Renal pelvis (tissue), 4 donors: Measurements from ENCODE around the gene MAL. TPM values are rescaled to one million over a fixed set of nuclear protein-coding genes. Genes with fewer than 3 reads are reported as not detected.

ENCODE experiments used
- DNase-seq: peaks from one replicate; pipeline ENCODE4 v3.0.0-alpha.2; 2013
- polyA plus RNA-seq, 3 donors: library from polyadenylated mRNA; unstranded; fragments of 120-200 nt; gene quantifications; one replicate each; pipeline ENCODE4 v1.2.1, GENCODE V29; 2013; ENCODE audit not compliant: insufficient read length in 3 of 3

MAL gene
- polyA plus RNA-seq, 3 donors: 283 to 352 (median 306) TPM

DNA sequence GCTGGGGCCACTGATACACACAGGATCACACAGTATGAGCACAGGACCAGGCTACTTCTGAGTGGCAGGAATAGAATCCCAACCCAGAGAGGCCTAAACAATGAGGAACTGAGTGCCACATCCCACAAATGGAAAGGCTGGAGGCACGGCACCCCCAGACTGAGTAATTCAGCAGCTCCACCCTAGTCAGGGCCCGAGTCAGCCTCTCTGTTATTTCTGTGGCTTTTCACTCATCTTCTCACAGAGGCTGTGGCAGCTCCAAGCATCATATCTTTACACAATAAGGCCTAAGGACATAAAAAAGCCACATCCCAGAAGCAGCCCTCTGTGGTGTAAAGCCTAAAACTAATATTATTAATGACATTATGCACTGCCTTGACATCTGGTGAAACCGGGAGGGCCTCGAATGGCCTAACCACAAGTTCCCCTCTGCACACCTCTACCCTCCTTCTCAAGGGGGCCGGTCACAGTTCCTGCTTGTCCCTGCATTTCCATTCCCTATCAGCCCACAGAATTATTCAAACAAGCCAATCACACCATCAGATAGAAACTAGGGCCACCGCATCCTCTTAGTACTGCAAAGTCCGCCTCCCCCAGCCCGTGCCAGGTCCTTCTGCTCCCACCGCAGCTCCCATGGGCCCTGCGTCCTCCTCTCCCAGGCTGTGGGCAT, 12.5 kb upstream of the MAL start:
- no peak for DNase-seq

DNA sequence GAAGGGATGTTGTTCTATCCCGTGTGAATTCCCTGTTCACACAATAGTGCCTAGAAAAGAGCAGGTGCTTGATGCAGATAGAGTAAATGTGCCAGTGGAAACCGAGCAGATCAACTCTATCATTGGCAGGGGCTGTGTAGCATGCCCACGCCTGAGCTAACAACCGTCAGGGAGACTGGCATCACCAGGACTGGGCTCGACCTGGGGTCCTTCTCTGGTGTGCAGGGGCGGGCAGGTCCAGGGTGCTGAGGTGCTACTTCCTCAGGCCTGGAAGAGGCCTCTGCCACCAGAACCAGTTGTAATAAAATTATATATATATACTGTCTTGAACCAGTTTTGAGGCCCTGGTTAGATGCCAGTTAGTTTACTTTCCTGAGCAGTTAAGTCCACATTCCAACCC, 11.8 kb upstream of the MAL start:
- DNase-seq: no peak

GRCh38 chr2:95014126-95014708, 11.3 kb upstream of the MAL start:
- no peak for DNase-seq

- no peak for DNase-seq
Observed at GRCh38 chr2:95015261-95015912, 10.1 kb upstream of the MAL start.

GRCh38 chr2:95016616-95017015, 8.9 kb upstream of the MAL start:
- DNase-seq: no peak

DNA sequence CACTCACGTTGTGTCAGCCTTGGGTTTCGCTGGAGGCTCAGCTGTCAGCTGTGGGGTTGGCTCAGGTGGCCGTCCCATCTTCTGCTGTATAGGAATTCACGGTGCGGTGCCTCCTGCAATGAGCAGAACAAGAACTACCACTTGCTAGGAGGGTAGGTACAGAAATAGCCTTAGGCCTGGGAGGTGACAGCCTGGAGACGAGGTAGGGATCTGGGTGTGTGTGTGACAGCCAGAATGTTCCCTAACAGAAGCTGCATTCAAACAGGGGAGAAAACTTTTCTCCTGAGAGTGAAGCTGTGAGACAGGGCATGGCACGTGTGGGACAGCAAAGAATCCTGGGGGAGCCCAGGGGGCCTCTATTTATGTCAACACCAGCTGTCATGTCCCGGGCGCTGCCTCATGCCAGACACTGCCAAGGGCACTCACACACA, 8.4 kb upstream of the MAL start:
- no peak for DNase-seq

DNA sequence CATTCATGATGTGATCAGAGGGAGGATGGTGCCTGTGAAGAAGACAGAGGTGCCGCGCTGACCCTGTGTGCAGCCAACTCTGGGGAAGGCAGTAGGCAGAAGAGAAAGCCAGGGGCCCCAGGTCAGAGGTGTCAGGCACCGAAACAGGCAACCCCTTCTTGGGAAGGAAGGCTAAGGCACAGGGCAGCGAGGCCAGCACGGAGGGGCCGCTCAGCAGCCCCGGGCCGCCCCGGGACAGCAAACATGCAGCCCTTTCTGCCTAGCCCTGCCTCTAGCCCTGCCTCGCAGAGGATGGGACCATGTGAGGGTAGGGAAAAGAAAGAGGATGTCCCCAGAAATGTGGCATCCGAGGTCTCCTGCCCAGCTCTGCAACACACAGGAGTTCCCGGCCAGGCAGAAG, 7.7 kb upstream of the MAL start:
- no peak for DNase-seq

- DNase-seq: no peak
Observed at GRCh38 chr2:95018301-95018700, 7.2 kb upstream of the MAL start.

GRCh38 chr2:95018861-95019550, 6.5 kb upstream of the MAL start:
- DNase-seq: no peak

DNA sequence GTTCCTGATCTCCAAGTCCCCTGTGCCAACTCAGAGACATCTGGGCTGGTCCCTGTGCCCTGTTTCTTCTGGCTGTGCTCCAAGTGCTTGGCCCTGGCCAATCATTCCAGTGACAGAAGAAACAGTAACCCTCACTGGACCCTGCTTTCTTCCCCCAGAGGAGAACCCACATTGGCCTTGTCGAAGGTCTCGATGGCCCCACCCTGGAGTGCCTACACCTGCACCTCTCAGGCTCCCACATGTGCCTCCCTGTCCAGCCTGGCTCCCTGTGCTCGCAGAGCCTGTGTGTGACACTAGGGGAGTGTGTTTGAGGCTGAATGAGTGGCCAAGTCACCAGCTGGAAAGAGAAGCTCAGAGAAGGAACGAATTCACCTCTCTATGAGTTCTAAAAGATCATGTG, 5.9 kb upstream of the MAL start:
- DNase-seq: no peak

DNA sequence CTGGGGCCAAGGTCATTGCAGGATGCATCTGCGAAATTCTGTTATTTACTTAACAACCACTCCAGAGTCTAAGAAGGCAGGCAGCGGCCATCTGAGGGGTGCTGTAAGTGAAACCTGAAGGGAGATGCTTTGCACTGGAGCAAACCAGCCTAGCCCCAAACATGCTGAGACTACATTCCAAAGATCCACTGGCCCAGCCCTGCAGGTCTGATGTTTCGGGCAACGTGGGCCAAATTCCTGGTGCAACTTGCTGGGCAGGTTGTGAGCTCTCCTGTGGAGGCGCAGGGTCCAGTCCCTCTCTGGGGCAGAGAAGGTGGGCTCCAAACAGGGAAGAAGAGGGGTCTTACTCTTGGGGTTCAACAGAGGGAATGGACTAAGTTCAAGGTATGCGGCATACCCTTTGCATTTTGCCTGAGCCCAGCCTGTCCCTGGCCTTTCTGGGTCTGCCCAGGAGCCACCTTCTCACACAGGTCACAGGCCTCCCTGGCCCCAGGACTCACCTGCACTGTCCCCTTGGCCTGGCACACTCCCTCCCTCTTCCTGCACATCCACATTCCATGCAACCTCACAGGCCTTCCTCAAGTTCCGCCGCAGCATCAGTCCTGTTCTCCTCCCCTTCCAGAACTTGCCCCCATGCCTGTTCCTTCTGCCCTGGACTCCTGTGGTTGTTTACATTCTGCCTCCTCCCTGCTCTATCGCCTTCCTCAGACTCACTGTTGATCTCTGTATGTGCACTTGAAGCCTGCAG, 5.1 kb upstream of the MAL start:
- no peak for DNase-seq

- DNase-seq: no peak
Observed at GRCh38 chr2:95021023-95021416, 4.5 kb upstream of the MAL start.

DNA sequence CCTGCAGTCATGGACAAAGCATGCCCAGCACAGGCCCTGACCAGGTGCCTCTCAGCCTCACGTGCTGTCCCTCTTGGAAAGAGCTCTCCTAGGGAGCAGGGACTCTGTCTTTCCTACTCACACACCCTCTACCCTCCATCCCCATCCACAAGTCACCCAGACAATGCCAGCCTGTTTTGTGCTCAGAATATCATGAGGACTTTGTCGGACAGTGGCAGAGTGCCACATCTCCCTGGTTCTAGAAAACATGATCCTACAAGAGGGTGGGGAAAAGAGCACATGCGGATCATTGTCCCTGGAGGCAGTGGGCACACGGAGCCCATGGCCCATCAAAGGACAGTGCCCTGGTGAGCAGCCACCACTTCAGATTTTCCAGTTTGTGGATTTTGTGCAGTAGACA, 3.7 kb upstream of the MAL start:
- DNase-seq: no peak

DNA sequence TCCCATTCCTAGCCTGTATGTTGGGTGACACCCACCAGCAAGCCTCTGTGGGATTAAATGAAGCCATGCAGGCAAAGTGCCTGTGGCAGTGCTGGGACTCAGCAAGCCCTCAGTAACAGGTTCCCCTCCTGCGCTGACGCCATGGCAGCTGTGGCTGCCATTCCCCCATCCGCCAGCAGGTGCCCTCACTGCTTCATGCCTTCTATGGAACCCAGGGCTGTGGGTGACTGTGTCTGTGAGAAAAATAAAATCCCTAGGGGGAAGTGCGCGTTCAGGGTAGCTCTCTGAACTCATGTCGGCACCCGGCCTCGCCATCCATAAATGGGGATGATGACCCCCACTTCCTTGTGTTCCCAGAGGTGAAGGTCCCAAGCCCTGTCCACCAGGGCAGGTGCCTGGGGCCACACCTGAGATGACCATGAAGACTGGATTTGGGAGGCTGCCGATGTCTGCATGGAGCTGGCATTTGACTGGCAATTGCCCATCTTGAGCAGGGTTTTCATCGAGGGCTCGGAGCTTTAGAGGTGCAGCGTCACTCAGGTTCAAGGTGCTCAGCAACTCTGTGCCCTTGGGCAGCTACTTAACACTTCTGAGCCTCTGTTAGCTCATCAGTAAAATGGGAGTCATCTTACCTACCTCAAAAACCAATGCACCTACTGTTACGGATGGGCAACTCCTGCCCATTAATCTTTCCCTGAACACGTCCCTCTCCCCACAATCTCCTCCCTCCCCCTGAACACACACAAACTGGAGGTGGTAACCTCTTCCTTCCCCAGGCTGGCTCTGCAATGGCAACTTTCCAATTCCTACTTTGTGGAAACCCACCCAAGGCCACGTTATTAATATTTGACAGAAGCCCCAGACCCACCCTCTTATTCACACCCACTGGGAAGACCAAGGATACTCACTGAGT, 2.9 kb upstream of the MAL start:
- DNase-seq: no peak

DNA sequence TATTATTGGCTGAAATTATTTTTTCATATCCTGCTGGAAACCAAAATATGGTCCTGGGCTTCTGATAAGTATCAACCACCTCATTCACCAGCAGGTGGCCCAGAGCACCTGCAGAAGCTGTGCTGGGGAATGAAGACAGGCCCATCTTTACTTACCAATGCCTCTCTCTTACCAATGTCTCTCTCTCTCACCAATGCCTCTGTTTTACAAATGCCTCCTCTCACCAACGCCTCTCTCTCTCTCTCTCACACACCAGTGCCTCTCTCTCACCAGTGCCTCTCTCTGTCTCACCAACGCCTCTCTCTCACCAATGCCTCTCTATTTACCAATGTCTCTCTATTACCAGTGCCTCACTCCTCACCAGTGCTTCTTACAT, 2.3 kb upstream of the MAL start:
- DNase-seq: no peak

DNA sequence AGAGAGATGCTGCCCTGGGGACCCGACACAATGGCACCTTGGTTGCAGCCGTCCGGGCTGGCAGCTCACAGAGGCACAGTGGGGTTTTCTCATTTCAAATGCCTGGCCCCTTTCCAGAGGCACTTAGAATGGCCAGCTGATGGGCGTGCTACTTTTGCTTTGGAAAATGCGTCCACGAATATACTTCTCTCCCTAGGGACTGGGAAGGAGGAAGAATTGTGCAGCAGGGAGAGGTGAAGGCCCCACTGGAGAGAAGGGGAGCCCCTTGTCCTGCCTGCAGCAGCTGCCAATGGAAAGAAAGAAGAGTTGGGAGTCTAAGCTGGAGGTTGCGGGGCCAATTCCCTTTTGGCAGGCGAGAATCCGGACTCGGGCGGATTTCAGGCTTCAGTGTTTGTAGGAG, 1.1 kb upstream of the MAL start:
- no peak for DNase-seq

GRCh38 chr2:95024960-95025405, 525 bp upstream of the MAL start:
- DNase-seq: no peak

- DNase-seq: no peak
Observed at GRCh38 chr2:95026471-95027368, 1.2 kb downstream of the MAL start.

DNA sequence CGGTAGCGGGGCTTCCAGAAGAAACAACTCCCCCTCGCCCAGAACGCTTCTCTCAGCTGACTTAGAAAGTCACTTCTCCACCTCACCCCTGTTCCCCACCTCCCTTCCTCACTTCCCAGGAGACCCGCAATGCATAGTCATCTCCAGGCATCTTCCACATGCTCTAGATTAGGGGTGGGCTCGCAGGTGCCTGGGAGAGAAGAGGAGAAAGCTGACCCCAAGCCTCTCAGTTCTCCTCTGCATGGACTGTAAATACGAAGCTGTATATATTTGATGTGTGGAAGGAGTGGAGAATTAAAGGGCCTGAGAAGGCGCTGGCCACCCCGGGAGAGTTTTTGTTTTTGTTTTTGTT, 1.8 kb downstream of the MAL start:
- no peak for DNase-seq

DNA sequence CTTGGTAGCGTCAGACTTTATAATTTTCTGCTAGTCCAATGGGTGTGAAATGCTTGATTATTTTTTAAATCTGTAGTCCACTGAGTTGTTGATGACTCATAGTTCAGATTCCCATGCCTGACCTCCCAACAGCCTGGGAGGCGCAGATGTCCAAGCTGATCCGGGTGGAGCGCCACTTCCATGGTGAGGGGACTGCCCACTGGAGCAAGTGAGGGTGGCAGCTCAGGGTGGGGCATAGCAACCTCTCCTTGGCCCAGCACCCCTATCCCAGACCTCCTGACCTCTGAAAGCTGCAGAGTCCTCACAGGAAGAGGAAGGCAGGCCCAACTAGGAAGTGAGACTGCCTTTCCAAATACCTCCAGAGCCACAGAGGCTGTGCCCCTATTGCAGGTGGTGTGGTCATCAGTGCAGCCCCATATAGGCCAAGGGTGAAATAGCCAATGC, 4.4 kb downstream of the MAL start:
- no peak for DNase-seq
